ENCODE measurements around the gene CACNB1. TPM values are rescaled to one million over a fixed set of nuclear protein-coding genes. Genes with fewer than 3 reads are reported as not detected.

CACNB1 gene
- total and polyA plus RNA-seq, 2 of the 4 experiments (the other 2 are of a cell fraction): 2.5 to 8.6 TPM

- Histone ChIP-seq H4K5ac (ENCODE audit: low read depth, low read length) (no peak overlapping the region), H3K23ac (ENCODE audit: low read depth, low read length) (no peak overlapping the region), H3K56ac (ENCODE audit: extremely low read depth, insufficient read depth, low read length) (no peak overlapping the region), H3K27ac (ENCODE audit: insufficient read depth, low read length) (no peak overlapping the region), H2AK5ac (ENCODE audit: low read depth, low read length) (no peak overlapping the region), H3K4me1 (ENCODE audit: control insufficient read depth, insufficient read depth, low read length) (peaks cover 17% of the 10 kb centered on the region), H2AFZ (replicated peaks; ENCODE audit: low read length, poor library complexity) (no peak overlapping the region), H3K9me3 (ENCODE audit: control insufficient read depth, insufficient read depth, low read length) (no peaks in the 10 kb centered on the region), H3K4ac (ENCODE audit: low read depth, low read length) (no peak overlapping the region), H3K9ac (ENCODE audit: low read depth, low read length) (no peak overlapping the region), H4K91ac (ENCODE audit: insufficient read depth, low read depth, low read length) (no peak overlapping the region), H3K36me3 (ENCODE audit: control insufficient read depth, insufficient read depth, low read length) (peaks cover 27% of the 10 kb centered on the region), H3K18ac (ENCODE audit: low read depth, low read length) (no peak overlapping the region), H2BK120ac (ENCODE audit: low read depth, low read length) (no peak overlapping the region), H4K20me1 (ENCODE audit: insufficient read depth, low read length) (peaks cover 21% of the 10 kb centered on the region), H2BK15ac (ENCODE audit: low read depth, low read length) (no peak overlapping the region), H3K4me3 (ENCODE audit: insufficient read depth, low read depth, low read length) (no peak overlapping the region), H3K27me3 (ENCODE audit: control insufficient read depth, insufficient read depth, low read length) (no peaks in the 10 kb centered on the region), H3K9me1 (ENCODE audit: insufficient read depth, low read length) (peaks cover 16% of the 10 kb centered on the region), H2BK5ac (ENCODE audit: low read depth, low read length, poor library complexity, severe bottlenecking) (no peak overlapping the region), H4K8ac (ENCODE audit: low read depth in 2 of 2, low read length in 2 of 2) (no peak overlapping the region), H3K14ac (replicated peaks; ENCODE audit: low read depth, low read length) (no peak overlapping the region), H3K79me1 (ENCODE audit: low read depth in 1 of 2, low read length in 2 of 2) (peaks cover 29 to 50% of the 10 kb centered on the region in 2 experiments), H2AK9ac (replicated peaks; ENCODE audit: low read depth, low read length, poor library complexity) (no peak overlapping the region), H3K4me2 (ENCODE audit: low read depth, low read length) (no peak overlapping the region), H2BK20ac (ENCODE audit: low read depth, low read length) (no peak overlapping the region)
- intact Hi-C loops (cut with micrococcal nuclease) (no loop called here), dilution Hi-C loops (cut with HindIII; ENCODE audit: low sequenced_read_pairs, unreplicated experiment) (no loop called here), in situ Hi-C loops (cut with MboI; ENCODE audit: low sequenced_read_pairs) (no loop called here)
- ATAC-seq (ENCODE audit: low read depth) (no peak), DNase-seq (no peak)
- CTCF ChIA-PET: no interaction called here
- POLR2A ChIA-PET (ENCODE audit: unreplicated experiment): no interaction called here
- TF ChIP-seq RFX5 (IDR thresholded peaks at IDR 0.05; ENCODE audit: low read depth, low read length): no peak
- no peak for TF ChIP-seq POLR2A (IDR thresholded peaks at IDR 0.05; ENCODE audit: low read depth, low read length)
- no peak for TF ChIP-seq RCOR1 (IDR thresholded peaks at IDR 0.05; ENCODE audit: insufficient replicate concordance, low read length)
- TF ChIP-seq MXI1 (IDR thresholded peaks at IDR 0.05; ENCODE audit: borderline replicate concordance, low read depth, low read length): no peak
- TF ChIP-seq NFE2L2 (IDR thresholded peaks at IDR 0.05; ENCODE audit: low read depth, low read length): no peak
- TF ChIP-seq, protein P1, sequence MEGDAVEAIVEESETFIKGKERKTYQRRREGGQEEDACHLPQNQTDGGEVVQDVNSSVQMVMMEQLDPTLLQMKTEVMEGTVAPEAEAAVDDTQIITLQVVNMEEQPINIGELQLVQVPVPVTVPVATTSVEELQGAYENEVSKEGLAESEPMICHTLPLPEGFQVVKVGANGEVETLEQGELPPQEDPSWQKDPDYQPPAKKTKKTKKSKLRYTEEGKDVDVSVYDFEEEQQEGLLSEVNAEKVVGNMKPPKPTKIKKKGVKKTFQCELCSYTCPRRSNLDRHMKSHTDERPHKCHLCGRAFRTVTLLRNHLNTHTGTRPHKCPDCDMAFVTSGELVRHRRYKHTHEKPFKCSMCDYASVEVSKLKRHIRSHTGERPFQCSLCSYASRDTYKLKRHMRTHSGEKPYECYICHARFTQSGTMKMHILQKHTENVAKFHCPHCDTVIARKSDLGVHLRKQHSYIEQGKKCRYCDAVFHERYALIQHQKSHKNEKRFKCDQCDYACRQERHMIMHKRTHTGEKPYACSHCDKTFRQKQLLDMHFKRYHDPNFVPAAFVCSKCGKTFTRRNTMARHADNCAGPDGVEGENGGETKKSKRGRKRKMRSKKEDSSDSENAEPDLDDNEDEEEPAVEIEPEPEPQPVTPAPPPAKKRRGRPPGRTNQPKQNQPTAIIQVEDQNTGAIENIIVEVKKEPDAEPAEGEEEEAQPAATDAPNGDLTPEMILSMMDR (conservative IDR thresholded peaks at IDR 0.05; ENCODE audit: low read depth, low read length): no peak
- TF ChIP-seq, protein P2, sequence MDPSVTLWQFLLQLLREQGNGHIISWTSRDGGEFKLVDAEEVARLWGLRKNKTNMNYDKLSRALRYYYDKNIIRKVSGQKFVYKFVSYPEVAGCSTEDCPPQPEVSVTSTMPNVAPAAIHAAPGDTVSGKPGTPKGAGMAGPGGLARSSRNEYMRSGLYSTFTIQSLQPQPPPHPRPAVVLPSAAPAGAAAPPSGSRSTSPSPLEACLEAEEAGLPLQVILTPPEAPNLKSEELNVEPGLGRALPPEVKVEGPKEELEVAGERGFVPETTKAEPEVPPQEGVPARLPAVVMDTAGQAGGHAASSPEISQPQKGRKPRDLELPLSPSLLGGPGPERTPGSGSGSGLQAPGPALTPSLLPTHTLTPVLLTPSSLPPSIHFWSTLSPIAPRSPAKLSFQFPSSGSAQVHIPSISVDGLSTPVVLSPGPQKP (IDR thresholded peaks at IDR 0.05; ENCODE audit: borderline replicate concordance, low read depth, low read length): no peak
- BruUV-seq (replicated peaks): no TSS peak
- 96% methylated on average over 4 of the region's 16 CpGs; no CpG with 5 or more reads in 1 of the 2 experiments for WGBS, 2 experiments (ENCODE audit: extremely low coverage in 2 of 2, insufficient read length in 1 of 2)
These were observed 4.6 kb downstream of the CACNB1 start for GRCh38 chr17:39192901-39193300.

Measured in IMR-90 (cell line).